NCI-H1105 (cell line): ENCODE results near the gene TMEM154.

Experiments used
- DNase-seq: peaks from one replicate; lab custom pipeline; 2025; lab: John Stamatoyannopoulos, UW

TMEM154 gene

DNA sequence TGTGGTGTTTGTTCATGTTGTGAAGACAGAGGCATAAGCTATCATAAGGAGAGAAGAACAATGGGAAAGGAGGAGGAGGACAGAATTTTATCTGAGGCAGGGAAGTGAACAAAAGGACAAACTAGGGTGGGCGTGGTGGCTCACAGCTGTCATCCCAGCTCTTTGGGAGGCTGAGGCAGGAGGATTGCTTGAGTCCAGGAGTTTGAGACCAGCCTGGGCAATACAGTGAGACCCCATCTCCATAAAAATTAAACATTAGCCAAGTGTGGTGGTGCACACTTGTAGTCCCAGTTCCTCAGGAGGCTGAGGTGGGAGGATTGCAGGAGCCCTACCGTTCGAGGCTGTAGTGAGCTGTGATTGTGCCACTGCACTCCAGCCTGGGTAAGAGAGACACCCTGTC lies 49.9 kb downstream of the TMEM154 start:
- DNase-seq, result no peak

DNA sequence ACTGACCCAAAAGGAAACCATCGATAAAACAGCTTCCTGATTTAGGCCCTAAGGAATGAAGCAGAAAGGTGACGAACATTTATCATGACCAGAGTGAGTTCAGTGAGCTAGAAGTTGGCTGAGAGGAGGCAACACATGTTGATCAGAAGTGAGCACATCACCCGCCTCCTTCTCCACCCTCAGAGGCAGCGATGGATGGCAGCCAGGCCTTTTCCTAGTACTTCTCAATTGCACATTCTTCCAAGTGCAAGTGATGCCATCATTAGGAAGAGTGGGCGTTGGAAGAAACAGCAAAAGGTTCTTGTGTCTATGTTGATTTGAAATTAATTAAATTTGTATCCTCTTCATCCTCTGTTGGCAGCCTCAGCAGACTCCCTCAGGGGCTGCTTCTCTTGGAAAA lies 51.7 kb downstream of the TMEM154 start:
- DNase-seq, result no peak

GRCh38 chr4:152626790-152627189 lies 53.0 kb downstream of the TMEM154 start:
- DNase-seq, result no peak

DNA sequence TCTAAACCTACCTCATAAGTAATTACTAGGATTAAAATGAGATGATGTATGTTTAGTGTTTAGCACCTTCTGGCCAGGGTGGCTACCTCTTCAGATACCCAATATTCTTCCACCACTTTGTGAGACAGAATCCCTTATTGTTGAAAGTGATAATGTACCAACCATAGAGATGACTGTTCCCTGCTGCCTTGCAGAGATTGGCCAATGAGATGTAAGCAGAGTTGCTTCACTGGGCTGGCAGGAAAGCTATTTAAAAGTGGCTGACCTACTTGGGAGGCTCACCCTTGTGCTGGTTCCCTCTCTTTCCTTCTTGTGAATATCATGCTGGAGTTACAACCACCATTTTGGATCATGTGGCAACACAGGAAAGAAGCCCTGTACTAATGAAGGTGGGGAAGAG lies 58.9 kb downstream of the TMEM154 start:
- DNase-seq, result no peak

- no peak for DNase-seq
Measured at GRCh38 chr4:152620218-152620617, 59.6 kb downstream of the TMEM154 start.

- DNase-seq, result no peak
Measured at GRCh38 chr4:152619556-152619955, 60.2 kb downstream of the TMEM154 start.

- no peak for DNase-seq
Measured at GRCh38 chr4:152618971-152619370, 60.8 kb downstream of the TMEM154 start.

DNA sequence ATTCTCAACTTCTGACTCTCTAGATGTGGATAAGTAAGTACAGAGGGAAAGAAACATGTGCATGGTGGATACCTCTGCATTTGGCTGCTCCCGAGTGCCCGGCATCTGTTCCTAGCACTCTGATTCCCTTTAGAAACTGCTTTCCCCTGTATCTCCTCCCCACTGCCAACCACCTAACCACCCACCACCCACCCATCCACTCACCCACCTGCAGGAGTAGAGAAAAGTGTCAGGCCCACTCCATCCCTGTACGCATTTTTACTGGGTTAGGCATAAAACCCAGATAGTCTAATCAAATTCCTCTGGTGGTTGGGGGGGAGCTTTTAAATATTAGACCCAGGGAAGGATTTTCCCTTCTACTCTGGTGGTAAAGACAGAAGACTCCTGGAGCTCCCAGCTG lies 63.0 kb downstream of the TMEM154 start:
- DNase-seq, result no peak

- no peak for DNase-seq
Measured at GRCh38 chr4:152613841-152614721, 65.7 kb downstream of the TMEM154 start.

GRCh38 chr4:152613351-152613750 lies 66.4 kb downstream of the TMEM154 start:
- no peak for DNase-seq

DNA sequence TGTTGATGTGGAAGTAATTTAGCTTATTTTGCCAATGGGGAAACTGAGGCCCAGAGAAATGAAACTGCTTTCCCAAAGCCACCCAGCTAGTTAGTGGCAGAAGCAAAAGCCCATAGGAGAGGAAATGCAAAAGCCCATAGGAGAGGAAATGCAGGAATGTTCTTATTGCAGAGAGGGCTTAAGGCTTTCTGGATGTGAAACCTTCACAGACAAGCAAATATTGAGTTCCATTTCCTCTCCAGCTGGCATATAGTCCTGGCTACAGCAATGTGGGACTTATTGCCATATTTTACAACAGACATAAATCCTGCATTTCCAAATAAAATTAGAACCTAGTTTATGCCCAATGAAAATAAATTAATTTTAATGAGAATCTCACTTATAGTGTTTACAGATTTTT lies 69.7 kb downstream of the TMEM154 start:
- no peak for DNase-seq

DNA sequence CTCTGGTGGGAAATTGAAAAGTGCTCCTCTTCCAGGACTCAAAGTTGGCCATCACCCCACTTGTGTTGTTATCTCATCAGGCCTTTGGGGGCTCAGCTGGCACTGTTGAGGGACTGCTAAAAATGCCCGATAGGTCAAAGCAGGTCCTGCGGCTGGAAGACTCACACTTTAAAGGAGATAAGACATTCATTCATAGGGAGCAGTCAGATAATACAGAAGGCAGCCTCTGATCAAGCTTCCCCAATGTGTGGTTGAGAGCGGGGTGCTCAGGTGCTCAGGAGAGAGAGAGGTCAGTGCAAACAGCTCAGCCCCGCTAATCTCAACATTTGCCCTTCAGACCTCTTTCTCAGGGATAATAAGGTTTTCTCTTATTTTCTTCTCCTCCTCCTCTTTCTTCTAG lies 70.3 kb downstream of the TMEM154 start:
- no peak for DNase-seq

DNA sequence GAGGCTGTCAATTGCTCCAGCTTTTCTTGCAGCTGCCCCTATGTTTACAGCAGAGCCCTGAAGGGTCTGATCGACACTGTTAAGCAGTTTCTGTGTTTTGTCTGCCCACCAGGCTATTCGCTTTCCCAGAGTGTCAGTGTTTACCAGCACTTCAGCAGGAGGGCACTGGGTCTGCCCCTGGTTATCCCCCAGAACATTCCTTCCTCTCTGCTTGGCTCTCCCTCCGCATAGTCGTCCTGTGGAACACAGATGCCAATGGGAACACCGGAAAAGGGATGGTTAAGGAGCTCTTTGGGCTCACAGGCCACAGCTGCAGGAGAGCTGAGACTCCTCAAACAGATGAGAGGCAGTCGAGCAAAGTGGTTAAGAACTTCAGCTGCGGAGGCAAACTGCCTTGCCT lies 72.6 kb downstream of the TMEM154 start:
- DNase-seq, result no peak

DNA sequence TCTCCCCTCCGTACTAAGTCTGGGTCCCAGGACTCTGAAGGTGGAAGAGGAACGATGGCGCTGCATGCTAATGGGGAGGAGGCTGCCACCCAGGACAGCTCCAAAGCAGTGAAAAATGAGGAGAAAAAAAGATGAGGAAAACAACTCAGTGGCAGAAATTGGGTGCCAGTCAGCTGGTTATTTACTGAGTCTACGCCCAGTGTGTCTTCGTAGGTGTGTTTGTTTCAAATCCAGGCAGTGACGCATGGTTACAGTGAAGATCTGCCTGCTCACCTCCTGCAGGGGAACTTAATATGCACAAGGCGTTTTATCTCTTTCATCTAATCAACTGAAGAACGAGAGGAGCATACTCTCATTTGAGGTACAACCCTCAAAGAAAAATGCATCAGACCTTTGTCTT lies 73.0 kb downstream of the TMEM154 start:
- DNase-seq, result no peak

DNA sequence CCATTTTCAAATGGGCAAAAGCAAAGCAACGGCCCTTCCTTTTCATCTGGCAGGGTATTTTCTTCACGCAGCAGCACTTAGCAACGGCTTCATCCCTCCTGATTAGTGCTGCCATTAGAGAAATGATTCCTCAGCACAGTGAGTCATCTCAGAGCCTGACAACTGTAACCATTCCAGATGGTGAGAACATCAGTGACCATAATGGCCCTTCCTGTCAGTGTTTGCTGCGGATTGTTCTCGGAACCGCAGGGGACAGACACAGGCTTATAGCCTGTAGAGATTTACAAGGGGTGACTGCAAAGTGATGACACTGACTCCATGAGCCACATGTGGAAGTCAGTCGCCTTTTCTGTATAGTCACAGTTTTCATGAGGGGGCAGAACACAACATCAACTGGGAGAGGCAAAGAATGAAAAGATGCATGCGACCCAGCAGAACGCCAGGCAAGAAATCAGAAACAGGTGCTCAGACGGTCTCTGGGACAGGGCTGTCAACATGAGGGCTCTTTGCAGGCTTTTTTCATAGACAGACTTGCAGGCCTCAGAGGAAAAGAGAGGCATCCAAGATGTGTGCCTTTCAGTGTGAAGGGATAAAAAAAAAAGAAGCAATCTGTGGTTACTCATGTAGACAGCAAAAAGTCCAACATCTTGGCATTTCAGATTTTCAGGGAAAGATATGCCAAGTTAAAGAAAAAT lies 74.0 kb downstream of the TMEM154 start:
- DNase-seq, result no peak

DNA sequence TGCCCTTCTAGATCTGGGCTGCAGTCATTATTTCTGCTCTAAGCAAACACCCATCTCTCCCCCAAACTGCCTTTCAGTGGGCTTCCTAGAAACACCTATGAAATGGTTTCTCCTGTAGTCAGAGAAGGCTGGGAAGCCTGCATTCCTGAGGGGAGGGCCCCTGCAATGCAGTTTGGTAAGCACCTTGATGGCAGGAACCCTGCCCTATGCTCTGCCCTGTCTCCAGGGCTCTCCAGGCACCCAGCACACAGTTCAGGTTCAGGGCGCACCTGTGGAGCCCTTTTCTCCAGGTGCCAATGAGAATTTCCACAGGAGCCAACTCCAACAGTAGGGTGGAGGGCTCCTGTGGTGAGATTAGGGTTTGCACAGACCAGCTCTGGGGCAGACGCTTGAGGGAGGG lies 74.8 kb downstream of the TMEM154 start:
- DNase-seq, result no peak

- DNase-seq, result no peak
Measured at GRCh38 chr4:152601156-152601555, 78.6 kb downstream of the TMEM154 start.

- no peak for DNase-seq
Measured at GRCh38 chr4:152599636-152600035, 80.2 kb downstream of the TMEM154 start.

DNA sequence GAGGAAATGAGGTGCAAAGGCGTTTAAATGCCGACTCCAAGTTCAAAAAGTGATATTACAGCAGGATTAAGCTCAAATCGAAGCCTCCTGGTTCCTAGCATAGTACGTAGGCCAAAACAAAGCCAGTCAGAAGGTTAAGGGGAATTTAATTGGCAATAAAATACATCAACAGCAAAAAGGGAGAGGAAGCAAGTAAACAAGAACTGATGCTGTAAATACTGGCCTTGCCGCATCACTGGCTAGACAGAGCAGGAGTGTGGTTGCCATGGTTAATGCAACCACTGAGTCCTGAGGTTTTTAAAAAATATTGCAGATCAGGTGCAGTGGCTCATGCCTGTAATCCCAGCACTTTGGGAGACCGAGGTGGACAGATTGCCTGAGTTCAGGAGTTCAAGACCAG lies 80.7 kb downstream of the TMEM154 start:
- DNase-seq, result no peak

DNA sequence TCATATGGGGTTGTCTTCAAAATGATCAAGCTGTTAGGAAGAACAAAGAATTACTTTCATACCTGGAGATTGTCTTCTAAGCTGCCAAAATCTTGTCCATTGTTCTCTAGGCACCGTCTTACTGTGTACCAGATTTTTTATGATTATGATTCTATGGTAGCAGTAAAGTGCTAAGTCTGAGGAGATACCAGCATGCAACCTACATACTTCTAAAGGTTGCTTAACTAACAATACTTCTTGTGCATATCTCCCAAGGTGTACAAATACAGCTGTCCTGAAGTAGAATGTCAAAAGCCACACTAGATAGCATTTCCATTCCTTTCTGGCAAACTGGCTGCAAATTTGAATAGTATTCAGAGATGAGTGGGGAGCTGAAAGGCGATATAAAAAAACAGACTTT lies 81.3 kb downstream of the TMEM154 start:
- DNase-seq, result no peak

GRCh38 chr4:152594978-152595925 lies 84.5 kb downstream of the TMEM154 start:
- DNase-seq, result peak; percentile 52

GRCh38 chr4:152594057-152594456 lies 85.7 kb downstream of the TMEM154 start:
- DNase-seq, result no peak
